HG03558 (cell line): ENCODE data around the gene PPM1D.

Experiments
- ATAC-seq: cut with Tn5 transposase; IDR thresholded peaks from one replicate; pipeline ENCODE4 v1.9.1; 2021; ENCODE audit warnings: moderate number of reproducible peaks; ENCODE audit not compliant: unreplicated experiment; ENCODE audit errors: extremely low read depth

The PPM1D gene

DNA sequence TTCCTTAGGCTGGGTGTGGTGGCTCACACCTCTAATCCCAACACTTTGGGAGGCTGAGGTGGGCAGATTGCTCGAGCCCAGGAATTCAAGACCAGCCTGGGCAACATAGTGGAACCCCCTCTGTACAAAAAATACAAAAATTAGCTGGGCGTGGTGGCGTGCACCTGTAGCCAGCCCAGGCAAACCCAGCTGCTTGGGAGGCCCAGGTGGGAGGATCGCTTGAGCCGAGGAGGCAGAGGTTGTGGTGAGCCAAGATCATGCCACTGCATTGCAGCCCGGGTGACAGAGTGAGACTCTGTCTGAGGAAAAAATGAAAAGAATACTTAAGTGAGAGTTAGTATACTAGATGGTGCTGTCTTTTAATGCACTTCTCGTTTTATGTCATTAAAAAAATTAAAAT lies 15.1 kb downstream of the PPM1D start:
- no peak for ATAC-seq

DNA sequence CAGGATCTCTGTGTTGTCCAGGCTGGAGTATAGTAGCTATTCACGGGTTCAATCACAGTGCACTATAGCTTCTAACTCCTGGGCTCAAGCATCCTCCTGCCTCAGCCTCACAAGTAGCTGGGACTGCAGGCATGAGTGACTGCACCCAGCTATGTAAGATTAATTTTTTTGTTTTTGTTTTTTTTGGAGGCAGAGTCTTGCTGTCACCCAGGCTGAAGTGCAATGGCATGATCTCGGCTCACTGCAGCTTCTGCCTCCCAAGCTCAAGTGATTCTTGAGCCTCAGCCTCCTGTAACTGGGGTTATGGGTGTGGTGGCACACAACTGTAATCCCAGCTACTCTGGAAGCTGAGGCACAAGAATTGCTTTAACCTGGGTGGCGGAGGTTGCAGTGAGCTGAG lies 15.8 kb downstream of the PPM1D start:
- no peak for ATAC-seq

DNA sequence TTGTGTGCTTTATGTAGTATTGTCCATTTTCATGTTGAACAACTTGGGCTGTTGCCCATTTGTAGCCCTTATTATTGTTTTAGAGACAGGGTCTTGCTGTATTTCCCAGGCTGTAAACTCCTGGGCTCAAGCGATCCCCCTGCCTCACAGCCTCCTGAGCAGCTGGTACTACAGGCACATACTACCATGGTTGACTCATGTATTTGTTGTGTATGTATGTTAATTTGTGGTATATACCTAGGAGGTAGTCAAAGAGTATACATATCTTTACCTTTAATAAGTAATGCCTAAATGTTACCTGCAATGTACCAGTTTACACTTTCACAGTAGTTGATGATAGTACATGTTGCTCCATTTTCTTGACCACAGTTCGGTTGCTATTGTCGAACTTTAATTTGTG lies 18.1 kb downstream of the PPM1D start:
- ATAC-seq: no peak

DNA sequence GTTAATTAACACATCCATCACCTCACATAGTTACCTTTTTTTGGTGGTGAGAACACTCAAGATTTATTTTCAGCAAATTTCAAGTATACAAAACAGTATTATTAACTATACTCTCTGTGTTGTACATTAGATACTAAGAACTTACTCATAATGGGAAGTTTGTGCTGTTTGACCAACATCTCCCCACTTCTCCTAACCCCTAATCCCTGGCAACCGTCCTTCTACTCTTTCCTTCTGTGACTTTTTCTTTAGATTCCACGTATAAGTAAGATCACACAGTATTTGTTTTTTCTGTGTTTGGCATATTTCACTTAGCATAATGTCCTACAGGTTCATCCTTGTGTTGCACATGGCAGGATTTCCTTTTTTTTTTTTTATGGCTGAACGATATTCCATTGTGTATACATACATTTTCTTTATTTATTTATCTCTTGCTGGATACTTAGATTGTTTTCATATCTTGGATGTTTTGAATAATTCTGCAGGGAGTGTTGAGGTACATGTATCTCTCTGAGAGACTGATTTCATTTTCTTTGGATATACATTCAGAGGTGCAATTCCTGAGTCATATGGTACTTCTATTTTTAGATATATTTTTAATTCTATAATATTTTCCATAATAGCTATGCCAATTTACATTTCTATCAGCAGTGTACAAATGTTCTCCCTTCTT lies 19.0 kb downstream of the PPM1D start:
- no peak for ATAC-seq

DNA sequence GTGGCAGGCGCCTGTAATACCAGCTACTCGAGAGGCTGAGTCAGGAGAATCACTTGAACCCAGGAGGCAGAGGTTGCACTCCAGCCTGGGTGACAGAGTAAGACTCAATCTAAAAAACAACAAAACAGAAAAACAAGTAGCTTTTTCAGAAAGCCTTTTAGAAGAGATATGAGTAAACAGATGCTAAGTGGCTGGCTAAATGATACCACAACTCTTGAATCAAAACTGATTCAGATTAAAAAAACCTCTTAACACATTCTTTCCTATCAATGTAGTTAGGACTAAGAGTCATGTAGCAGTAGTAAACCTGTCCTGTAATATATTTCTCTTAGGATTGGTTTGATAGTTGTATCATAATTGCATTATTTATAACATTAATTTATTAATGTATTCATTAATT lies 23.0 kb downstream of the PPM1D start:
- no peak for ATAC-seq

DNA sequence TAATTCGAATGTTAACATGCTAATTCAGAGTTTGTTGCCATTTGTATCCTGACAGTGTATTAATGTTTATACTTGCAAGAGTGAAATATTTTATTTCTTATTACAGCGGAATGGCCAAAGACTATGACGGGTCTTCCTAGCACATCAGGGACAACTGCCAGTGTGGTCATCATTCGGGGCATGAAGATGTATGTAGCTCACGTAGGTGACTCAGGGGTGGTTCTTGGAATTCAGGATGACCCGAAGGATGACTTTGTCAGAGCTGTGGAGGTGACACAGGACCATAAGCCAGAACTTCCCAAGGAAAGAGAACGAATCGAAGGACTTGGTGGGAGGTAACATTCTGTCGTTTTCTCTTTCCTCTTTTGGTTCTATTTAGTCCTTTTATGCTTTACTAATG lies 23.4 kb downstream of the PPM1D start:
- ATAC-seq: no peak

DNA sequence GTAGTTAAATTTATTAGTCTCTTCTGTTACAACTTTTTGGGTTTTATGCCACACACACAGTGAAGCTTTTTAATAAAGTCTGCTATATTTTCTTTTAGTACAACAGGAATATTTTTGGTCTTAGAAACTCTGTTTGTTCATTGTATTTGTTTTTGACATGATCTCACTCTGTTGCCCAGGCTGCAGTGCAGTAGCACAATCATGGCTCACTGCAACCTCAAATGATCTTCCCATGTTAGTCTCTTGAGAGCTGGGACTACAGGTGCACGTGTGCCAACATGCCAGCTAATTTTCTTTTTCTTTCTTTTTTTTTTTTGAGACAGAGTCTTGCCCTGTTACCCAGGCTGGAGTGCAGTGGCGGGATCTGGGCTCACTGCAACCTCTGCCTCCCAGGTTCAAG lies 27.1 kb downstream of the PPM1D start:
- no peak for ATAC-seq

DNA sequence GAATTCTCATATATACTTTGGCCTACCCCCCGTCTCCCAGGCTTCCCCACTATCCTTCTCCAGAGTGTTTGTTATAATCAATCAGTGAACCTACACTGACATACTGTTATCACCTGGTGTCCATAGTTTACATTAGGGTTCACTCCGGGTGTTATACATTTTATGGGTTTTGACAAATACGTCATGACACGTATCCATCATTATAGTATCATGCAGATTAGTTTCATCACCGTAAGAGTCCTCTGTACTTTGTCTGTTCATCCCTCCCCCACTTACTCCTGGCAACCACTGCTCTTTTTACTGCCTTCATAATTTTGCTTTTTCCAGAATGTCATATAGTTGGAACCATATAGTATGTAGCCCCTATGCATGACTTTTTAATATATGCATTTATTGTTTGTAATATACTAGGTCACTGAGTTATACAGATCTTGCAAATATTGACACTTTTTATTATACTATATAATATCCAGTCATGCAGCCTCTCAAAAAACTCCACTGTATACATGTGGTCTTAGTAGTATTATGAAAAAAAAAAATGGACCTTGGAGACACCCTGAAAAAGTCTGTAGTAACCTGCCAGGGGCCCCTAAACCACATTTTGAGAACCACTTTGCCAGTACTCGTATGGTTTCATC lies 28.4 kb downstream of the PPM1D start:
- ATAC-seq: no peak

DNA sequence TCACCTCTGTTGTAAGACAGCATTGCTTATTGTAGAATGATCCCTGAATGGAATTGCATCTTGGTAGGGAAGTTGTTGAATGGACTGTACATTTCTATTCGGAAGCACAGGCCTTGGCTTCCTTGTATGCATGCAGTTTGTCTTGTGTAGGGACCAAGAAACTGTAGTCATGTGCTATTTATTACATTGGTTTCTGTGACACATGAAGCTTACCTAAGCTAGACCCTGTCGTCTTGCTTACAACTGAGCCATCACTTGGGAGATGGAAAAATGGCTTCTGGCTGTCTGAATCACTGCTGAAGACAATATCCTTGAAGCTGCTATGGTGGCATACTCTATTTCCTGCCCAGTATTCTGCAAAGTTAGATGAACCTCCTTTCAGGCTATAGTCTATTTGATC lies 29.1 kb downstream of the PPM1D start:
- ATAC-seq: no peak

DNA sequence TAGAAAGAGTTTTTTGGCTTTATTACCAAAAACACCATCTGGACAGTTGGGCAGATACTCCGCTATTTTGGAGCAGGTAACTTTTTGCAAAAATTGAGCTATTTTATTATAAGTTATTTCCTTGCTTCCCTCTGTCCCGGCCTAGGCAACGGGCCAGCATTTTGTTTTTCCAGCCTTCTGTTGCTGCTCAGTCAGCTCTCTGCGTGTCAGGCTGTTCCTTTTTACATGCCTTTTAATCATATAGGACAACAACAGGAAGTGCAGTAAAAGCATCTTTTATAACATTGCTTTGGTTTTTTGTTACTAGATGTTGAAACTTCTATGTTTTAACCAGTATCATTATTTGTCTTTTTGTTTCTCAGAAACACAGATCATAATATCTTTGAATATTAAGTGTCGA lies 30.4 kb downstream of the PPM1D start:
- no peak for ATAC-seq

DNA sequence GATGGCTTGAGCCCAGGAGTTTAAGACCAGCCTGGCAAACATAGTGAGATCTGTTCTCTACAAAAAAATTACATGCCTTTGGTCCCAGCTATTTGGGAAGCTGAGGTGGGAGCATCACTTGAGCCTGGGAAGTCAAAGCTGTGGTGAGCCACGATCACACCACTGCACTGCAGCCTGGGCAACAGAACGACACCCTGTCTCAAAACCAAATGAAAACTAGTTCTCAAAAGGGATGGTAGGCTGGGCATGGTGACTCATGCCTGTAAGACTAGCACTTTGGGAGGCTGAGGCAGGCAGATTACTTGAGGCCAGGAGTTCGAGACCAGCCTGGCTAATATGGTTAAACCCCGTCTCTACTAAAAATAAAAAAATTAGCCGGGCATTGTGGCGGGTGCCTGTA lies 31.1 kb downstream of the PPM1D start:
- no peak for ATAC-seq

DNA sequence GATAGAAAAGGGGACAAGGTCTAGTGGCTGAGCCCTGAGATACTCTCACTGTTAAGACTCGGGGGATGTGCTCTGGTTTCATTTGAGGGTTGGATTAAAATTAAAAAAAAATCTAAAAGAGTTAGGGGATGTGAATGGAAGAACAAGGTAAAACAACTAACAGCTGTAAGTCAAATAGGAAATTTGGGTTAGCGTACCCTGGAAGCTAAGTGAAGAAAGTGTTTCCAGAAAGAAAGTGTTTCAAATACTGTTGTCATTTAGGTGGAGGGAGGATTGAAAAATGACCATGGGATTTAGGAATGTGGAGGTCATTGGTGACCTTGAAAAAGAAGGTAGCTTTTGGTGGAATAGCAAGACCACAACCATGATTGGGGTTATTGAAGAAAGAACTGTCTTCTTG lies 37.7 kb downstream of the PPM1D start:
- no peak for ATAC-seq

DNA sequence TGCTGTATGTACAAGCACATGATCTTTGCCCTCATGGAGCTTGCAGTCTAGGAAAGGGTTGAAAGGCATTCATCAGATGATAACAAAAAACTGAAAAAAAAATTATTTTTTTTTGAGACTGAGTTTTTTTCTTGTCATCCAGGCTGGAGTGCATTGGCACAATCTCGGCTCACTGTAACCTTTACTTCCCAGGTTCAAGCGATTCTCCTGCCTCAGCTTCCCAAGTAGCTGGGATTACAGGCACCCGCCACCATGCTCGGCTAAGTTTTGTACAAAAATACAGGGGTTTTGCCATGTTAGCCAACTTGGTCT lies 39.0 kb downstream of the PPM1D start:
- ATAC-seq: no peak

DNA sequence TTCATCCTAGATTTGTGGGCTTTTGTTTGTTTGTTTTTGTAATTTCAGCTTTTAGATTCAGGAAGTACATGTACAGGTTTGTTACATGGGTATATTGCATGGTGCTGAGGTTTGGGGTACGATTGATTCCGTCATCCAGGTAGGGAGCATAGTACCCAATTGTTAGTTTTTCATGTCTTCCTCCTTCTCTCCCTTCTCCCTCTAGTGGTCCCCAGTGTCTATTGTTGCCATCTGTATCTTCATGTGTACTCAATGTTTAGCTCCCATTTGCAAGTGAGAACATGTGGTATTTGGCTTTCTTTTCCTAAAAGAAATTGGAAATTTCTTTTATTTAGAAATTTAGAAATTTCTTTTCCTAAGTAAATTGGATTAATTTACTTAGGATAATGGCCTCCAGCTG lies 40.5 kb downstream of the PPM1D start:
- no peak for ATAC-seq

DNA sequence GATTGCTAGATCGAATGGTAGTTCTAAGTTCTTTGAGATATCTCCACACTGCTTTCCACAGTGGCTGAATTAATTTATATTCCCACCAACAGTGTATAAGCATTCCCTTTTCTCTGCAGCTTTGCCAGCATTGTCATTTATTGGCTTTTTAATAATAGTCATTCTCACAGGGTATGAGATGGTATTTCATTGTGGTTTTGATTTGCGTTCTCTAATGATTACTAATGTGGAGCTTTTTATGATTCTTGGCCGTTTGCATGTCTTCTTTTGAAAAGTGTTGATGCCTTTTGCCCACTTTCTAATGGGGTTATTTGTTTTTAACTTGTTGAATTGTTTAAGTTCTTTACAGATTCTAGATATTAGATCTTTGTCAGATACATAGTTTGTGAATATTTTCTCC lies 41.1 kb downstream of the PPM1D start:
- no peak for ATAC-seq

DNA sequence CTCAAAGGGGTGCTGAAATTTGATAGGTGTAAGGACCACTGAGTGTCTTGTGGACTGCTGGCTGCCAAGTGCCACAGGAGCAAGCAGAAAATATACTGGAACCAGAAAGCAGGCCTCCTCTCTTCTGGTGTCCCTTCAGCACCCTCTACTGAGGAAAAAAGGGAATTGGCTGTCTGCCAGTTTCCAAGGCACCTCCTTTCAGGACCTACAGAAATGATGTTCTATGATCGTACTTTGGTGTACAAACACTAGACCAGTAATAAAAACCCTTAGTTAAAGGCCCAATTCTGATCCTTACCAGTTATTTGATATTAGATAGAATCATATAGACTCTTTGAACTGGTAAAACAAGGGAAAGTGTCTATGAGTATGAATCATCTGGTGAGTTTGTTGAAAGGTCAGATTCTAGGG lies 41.8 kb downstream of the PPM1D start:
- no peak for ATAC-seq

DNA sequence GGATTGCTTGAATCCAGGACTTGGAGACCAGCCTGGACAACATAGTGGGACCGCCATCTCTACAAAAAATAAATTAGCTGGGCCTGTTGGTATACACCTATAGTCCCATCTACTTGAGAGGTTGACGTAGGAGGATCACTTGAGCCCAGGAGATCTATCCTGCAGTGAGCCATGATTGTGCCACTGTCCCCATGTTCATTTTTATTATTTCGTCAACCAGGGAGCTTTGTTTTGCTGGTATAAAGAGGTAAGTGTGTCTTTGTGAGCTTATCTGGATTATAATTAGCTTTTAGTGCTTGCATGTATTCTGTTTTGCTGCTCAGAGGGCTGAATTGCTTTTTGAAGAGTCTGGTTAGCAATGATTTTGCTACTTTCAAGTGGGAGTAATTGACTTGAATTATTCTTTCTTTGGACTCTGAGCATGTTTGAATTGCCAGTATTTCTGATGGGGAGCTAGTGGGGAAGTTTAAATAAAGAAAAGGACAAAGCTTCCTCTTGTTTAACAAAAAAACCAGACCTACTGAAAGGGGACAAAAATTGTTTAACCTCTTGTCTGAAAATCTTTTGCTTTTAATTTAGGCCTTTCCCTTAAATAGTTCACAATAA lies 46.0 kb downstream of the PPM1D start:
- no peak for ATAC-seq

DNA sequence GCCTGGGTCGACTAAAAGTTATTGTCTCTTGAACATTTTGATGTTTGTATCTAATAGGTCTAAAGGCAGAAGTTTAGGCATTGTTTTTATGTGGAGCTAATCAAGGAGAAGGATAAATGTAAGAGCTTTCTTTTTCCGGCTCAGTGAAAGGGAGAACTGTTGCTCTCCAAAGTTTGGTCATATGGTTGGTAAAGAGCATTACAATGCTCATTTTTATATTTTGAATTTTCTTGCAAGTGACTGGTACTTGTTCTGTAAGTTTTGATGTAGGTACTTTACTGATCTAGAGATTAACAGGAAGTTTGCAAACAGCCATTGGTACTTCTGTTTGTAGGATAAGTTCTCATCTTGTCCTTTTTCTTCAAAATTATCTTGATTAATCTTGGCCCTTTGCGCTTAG lies 46.7 kb downstream of the PPM1D start:
- no peak for ATAC-seq

DNA sequence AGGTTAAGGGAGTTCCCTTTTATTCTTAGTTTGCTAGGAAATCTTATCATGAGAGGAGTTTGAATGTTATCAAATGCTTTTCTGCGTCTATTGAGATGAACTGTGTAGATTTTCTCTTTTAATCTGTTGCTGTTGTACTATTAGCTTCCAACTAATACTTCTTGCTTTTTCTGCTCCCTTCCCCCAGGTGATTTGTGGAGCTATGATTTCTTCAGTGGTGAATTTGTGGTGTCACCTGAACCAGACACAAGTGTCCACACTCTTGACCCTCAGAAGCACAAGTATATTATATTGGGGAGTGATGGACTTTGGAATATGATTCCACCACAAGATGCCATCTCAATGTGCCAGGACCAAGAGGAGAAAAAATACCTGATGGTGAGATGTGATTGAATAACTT lies 47.7 kb downstream of the PPM1D start:
- no peak for ATAC-seq

DNA sequence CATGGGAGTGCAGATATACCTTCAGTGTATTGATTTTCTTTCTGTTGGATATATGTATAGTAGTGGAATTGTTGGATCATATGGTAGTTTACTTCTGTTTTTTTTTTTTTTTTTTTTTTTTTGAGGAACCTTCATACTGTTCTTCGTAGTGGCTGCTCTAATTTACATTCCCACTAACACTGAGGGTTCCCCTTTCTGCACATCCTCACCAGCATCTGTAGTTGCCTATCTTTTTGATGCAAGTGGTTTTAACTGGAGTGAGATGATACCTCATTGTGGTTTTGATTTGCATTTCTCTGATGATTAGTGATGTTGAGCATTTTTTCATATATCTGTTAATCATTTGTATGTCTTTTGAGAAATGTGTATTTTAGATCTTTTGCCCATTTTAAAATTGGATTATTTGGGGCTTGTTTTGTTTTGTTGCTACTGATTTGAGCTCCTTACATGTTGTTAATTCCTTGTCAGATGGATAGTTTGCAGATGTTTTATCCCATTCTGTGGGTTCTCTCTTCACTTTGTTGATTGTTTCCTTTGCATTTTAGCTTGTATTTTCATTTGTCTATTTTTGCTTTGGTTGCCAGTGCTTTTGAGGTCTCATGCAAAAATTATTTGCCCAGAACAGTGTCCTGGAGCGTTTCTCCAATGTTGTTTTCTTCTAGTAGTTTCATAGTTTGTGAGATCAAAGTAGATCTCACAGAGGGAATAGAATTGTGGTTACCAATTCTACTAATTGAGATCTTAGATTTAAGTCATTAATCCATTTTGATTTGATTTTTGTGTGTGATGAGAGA lies 52.7 kb downstream of the PPM1D start:
- peak; percentile 82 for ATAC-seq

DNA sequence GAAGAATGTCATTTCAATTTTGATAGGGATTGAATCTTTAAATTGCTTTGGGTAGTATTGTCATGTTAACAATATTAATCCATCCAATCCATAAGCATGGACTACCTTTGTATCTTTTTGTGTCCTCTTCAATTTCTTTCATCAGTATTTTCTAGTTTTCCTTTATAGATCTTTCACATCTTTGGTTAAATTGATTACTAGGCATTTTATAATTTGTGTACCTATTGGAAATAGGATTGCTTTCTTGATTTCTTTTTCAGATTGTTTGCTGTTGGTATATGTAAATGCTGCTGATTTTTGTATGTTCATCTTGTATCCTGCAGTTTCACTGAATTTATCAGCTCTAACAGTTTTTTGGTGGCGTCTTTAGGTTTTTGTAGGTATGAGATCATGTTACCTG lies 53.6 kb downstream of the PPM1D start:
- no peak for ATAC-seq
